ENCODE measurements around the gene RNF7. TPM values are rescaled to one million over a fixed set of nuclear protein-coding genes. Genes with fewer than 3 reads are reported as not detected.

RNF7 gene
- total and polyA plus RNA-seq, 9 of the 15 experiments (the other 6 are each of a cell fraction or from before 2014, with no cell fraction given) = 38.8 to 133 (median 80.5) TPM

- peak; percentile 58; the same call in 1 of the 2 replicates for TF ChIP-seq CTBP1 (IDR thresholded peaks at IDR 0.05; ENCODE audit: borderline replicate concordance)
- TF ChIP-seq BCL6 (CRISPR knock-in tag; IDR thresholded peaks at IDR 0.05) = no peak
- no peak for TF ChIP-seq SRSF3 (IDR thresholded peaks at IDR 0.05; ENCODE audit: insufficient read depth, low read length)
- TF ChIP-seq JUN (IDR thresholded peaks at IDR 0.05; ENCODE audit: borderline replicate concordance, low read depth, low read length) = 0 out of 2 replicates have a peak, but pooled peaks have one; percentile 4
- no peak for TF ChIP-seq JUN (CRISPR knock-in tag; IDR thresholded peaks at IDR 0.05; ENCODE audit: borderline replicate concordance)
- TF ChIP-seq SNAPC5 (CRISPR knock-in tag; IDR thresholded peaks at IDR 0.05) = no peak
- TF ChIP-seq KDM1A (IDR thresholded peaks at IDR 0.05) = peak in 1 of 2 experiments; percentile 51; a peak in 2 of 4 replicates
- peak in 1 of 2 experiments; percentile 11; a peak in 1 of 4 replicates for TF ChIP-seq HDAC1 (IDR thresholded peaks at IDR 0.05)
- no peak for TF ChIP-seq PML (IDR thresholded peaks at IDR 0.05; ENCODE audit: low read length)
- no peak for TF ChIP-seq MTA2 (IDR thresholded peaks at IDR 0.05; ENCODE audit: low read depth)
- TF ChIP-seq SMARCA4 (IDR thresholded peaks at IDR 0.05) = peak; percentile 33; the same call in 1 of the 2 replicates
- TF ChIP-seq YY1 (IDR thresholded peaks at IDR 0.05; ENCODE audit: borderline replicate concordance in 1 of 3, control insufficient read depth in 1 of 3, extremely low read depth in 1 of 3, insufficient read depth in 3 of 3, insufficient read length in 1 of 3, insufficient replicate concordance in 2 of 3, low read depth in 1 of 3, low read length in 2 of 3) = peak in 2 of 3 experiments; percentile 9 to 82
- peak; percentile 25 for TF ChIP-seq ASH1L (IDR thresholded peaks at IDR 0.05; ENCODE audit: borderline replicate concordance, low read depth, partially characterized antibody)
- peak; percentile 34; the same call in 1 of the 2 replicates for TF ChIP-seq ATF3 (IDR thresholded peaks at IDR 0.05)
- no peak for TF ChIP-seq ATF3 (CRISPR knock-in tag; conservative IDR thresholded peaks at IDR 0.05)
- TF ChIP-seq CBFB (CRISPR knock-in tag; IDR thresholded peaks at IDR 0.05) = no peak
- peak; percentile 58 for TF ChIP-seq ZNF740 (CRISPR knock-in tag; IDR thresholded peaks at IDR 0.05)
- no peak for TF ChIP-seq ZNF740 (tag; IDR thresholded peaks at IDR 0.05)
- TF ChIP-seq ZBTB11 (CRISPR knock-in tag; IDR thresholded peaks at IDR 0.05) = 0 out of 6 replicates have a peak, but pooled peaks of 1 of the 3 experiments have one; percentile 13
- TF ChIP-seq ZNF41 (CRISPR knock-in tag; conservative IDR thresholded peaks at IDR 0.05) = no peak
- TF ChIP-seq ELF1 (tag; IDR thresholded peaks at IDR 0.05) = peak; percentile 73
- TF ChIP-seq FOSL1 (tag; conservative IDR thresholded peaks at IDR 0.05) = peak; percentile 57
These were observed 829 bp downstream of the RNF7 start (continued) for GRCh38 chr3:141738891-141739363.

Measured in K562 (cell line).